ENCODE measurements around the gene HMGB1. TPM values are rescaled to one million over a fixed set of nuclear protein-coding genes. Genes with fewer than 3 reads are reported as not detected.

Gene HMGB1
- total RNA-seq, 2 experiments from 2014 or later: 666 to 676 TPM

DNA sequence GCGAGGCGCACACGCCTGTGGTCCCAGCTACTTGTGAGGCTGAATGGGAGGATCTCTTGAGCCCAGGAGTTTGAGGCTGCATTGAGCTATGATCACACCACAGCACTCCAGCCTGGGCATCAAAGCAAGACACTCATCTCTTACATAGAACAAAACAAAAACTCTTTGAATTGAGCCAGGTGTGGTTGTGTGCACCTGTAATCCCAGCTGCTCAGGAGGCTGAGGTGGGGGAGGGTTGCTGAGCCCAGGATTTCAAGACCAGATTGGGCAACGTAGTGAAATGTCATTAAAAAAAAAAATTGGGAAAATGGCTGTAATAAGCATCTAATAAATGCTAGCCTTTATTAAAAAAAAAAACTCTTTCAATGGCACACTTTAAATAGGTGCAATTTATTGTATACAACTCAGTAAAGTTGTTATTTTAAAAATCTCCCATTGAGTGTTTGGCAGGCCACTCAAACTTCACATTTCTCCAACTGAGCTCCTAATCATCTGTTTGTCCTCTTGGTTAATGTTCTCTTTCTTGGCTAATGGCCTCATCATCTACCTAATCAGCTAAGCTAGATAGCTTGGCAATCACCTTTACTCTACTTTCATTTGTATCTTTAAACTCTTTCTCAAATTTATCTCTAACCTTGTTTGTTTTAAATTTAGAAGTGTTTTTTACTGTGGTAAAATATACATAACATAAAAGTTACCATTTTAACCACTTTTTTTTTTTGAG is 28.1 kb upstream of the HMGB1 start:
- no peak overlapping the region for H3K27ac Mint-ChIP-seq
- H3K36me3 Mint-ChIP-seq (ENCODE audit: low read depth): no peaks in the 10 kb centered on the region
- H3K4me1 Mint-ChIP-seq (ENCODE audit: low read depth): no peaks in the 10 kb centered on the region
- DNase-seq (no peak), ATAC-seq (no peak)
- H3K9me3 Mint-ChIP-seq: no peaks in the 10 kb centered on the region
- no peak overlapping the region for H3K4me3 Mint-ChIP-seq
- ChIA-PET CTCF (interaction anchor here (0.5 to 1.4 kb wide), 4 partner anchors 9 to 1900 kb away, joined by 3 to 4 read pairs (median 3); no protein-coding TSS in a partner anchor), POLR2A (interaction anchor here (0.5 to 0.7 kb wide), 2 partner anchors 12 to 748 kb away, joined by 3 read pairs; no protein-coding TSS in a partner anchor)
- H3K27me3 Mint-ChIP-seq: no peaks in the 10 kb centered on the region
- intact Hi-C loops (cut with micrococcal nuclease): no loop called here
- TF ChIP-seq, protein P1, sequence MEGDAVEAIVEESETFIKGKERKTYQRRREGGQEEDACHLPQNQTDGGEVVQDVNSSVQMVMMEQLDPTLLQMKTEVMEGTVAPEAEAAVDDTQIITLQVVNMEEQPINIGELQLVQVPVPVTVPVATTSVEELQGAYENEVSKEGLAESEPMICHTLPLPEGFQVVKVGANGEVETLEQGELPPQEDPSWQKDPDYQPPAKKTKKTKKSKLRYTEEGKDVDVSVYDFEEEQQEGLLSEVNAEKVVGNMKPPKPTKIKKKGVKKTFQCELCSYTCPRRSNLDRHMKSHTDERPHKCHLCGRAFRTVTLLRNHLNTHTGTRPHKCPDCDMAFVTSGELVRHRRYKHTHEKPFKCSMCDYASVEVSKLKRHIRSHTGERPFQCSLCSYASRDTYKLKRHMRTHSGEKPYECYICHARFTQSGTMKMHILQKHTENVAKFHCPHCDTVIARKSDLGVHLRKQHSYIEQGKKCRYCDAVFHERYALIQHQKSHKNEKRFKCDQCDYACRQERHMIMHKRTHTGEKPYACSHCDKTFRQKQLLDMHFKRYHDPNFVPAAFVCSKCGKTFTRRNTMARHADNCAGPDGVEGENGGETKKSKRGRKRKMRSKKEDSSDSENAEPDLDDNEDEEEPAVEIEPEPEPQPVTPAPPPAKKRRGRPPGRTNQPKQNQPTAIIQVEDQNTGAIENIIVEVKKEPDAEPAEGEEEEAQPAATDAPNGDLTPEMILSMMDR (IDR thresholded peaks at IDR 0.05): no peak

DNA sequence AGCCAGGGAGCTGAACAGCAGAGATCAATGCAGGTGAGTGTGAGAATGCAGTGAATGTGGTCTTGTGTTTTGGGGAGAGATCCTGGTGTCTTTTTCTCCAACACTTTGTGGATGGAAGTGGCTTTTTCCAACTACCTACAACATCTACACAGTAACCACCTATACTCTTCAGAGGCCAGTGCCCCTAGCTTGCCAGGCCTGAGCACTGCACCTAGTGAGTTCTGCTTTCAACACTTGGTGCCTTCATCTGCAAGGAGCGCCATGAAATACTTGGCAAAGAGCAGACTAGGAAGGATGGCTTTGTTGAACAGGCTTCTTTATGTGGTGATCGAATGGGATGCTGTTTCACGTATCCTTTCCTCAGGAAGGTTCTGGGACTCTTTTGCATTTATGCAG is 21.3 kb upstream of the HMGB1 start:
- ChIA-PET POLR2A (interaction anchor here (1.2 kb wide), 1 partner anchor 21 kb away, joined by 4 read pairs; the partner anchor contains the start of gene HMGB1), CTCF (no interaction called here)
- TF ChIP-seq, protein P1 (IDR thresholded peaks at IDR 0.05): no peak
- no peak overlapping the region for H3K27ac Mint-ChIP-seq
- intact Hi-C loops (cut with micrococcal nuclease): no loop called here
- H3K9me3 Mint-ChIP-seq: no peaks in the 10 kb centered on the region
- no peaks in the 10 kb centered on the region for H3K4me1 Mint-ChIP-seq (ENCODE audit: low read depth)
- no peak overlapping the region for H3K4me3 Mint-ChIP-seq
- H3K36me3 Mint-ChIP-seq (ENCODE audit: low read depth): no peaks in the 10 kb centered on the region
- ATAC-seq (no peak), DNase-seq (no peak)
- no peaks in the 10 kb centered on the region for H3K27me3 Mint-ChIP-seq

DNA sequence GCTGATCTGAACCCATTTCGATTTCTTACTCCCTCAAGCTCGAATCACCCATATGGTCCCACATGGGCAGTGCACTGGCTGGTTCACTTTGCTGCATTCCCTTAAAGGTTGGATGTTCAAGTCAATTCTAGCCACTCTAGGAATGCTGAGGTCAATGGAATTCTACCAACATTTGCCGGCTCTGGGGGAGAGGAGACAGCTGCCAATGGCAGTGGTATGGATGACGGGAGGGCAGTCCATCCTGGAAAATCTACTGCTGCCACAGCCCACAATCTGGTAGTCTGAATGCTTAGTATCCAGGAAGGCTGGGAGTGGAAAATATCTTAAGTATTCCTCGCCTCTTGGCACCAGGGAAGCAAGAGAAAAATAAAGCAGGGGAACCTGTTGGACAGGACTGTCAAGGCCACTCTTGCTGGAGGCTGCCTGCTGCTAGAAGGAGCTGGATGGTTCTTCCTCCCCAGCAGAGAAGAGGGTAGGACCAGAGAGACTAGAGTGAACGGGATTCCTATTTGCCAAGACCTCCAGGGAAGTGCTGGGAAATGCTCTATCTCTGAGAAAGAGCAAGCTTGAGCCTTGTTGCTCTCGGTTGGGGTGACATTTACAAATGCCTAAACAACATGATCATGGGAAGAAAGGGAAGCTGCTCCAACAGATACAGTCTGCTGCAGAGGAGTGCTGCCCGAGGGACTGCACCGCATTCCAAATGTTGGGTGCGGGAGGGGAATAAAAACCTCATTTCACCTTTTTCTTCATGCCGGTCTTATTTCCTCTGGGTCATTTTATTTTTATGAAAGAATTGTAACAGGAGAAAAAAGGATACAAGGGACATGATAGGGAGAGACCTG is 20.7 kb upstream of the HMGB1 start:
- intact Hi-C loops (cut with micrococcal nuclease): no loop called here
- Mint-ChIP-seq H3K4me1 (ENCODE audit: low read depth) (no peaks in the 10 kb centered on the region), H3K4me3 (no peak overlapping the region), H3K9me3 (no peaks in the 10 kb centered on the region), H3K27me3 (no peaks in the 10 kb centered on the region), H3K27ac (no peak overlapping the region), H3K36me3 (ENCODE audit: low read depth) (no peaks in the 10 kb centered on the region)
- TF ChIP-seq, protein P1 (IDR thresholded peaks at IDR 0.05): no peak
- POLR2A ChIA-PET: interaction anchor here (0.9 kb wide), 1 partner anchor 81 kb away, joined by 3 read pairs; no protein-coding TSS in a partner anchor
- ATAC-seq (no peak), DNase-seq (no peak)
- CTCF ChIA-PET: interaction anchor here (1.0 kb wide), 1 partner anchor 379 kb away, joined by 3 read pairs; no protein-coding TSS in a partner anchor

DNA sequence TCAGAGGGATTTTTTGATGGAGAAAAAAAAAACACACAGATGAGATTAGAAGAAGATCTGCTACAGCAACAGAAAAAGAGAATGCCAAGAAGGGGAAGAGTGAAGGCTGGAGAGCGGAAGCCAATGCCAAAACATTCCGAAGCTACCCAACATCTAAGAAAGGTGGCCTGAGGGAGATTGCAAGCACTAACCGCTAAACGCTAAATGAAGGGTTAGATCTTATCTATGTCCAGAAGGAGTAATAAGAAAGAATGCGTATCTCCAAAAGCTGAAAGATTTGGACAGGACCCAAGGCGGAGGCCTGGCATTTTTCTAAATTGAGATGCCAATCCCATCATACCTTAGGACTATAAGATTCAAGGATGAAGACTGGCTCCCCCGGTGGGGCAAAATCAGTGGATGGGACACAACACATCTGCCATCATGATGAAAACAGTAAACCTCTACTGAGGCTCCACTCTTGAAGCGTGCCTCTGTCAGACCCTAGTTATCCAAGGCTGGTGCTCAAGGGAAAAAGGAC is 15.6 kb upstream of the HMGB1 start:
- H3K27me3 Mint-ChIP-seq: no peaks in the 10 kb centered on the region

More for the DNA sequence above, 15.6 kb upstream of the HMGB1 start:
- CTCF ChIA-PET: no interaction called here
- TF ChIP-seq, protein P1 (IDR thresholded peaks at IDR 0.05): no peak
- Mint-ChIP-seq H3K27ac (no peak overlapping the region), H3K4me3 (no peak overlapping the region), H3K36me3 (ENCODE audit: low read depth) (no peaks in the 10 kb centered on the region), H3K4me1 (ENCODE audit: low read depth) (no peaks in the 10 kb centered on the region), H3K9me3 (no peaks in the 10 kb centered on the region)
- DNase-seq (no peak), ATAC-seq (no peak)
- POLR2A ChIA-PET: interaction anchor here (0.7 to 1.3 kb wide), 2 partner anchors 13 to 15 kb away, joined by 3 read pairs; no protein-coding TSS in a partner anchor
- intact Hi-C loops (cut with micrococcal nuclease): no loop called here

All from activated CD8-positive, alpha-beta T cell treated with anti-CD3 and anti-CD28 coated beads for 36 hours (primary cell).